ENCODE measurements around the gene CA11. TPM values are rescaled to one million over a fixed set of nuclear protein-coding genes. Genes with fewer than 3 reads are reported as not detected.
"Not testable (repeated sequence)": the region's sequence is repeated elsewhere in the genome, so short reads cannot be mapped to it uniquely, and the experiment has no call there.

The CA11 gene
- total RNA-seq, 2 donors from 2014 or later: 7.9 to 10.9 TPM

GRCh38 chr19:48673436-48674100, 27.6 kb upstream of the CA11 start:
- Mint-ChIP-seq H3K36me3 (no peaks in the 10 kb centered on the region), H3K9me3 (peaks cover 0 to 10% of the 10 kb centered on the region in 2 donors), H3K27ac (no peak overlapping the region)
- ATAC-seq (no peak), DNase-seq (ENCODE audit: low spot score in 2 of 2) (no peak)

- DNase-seq (ENCODE audit: low spot score in 2 of 2): no peak
- Mint-ChIP-seq H3K27ac (no peak within 1 kb of the TSS), H3K36me3 (no peaks in the 10 kb centered on the region), H3K9me3 (peaks cover 0 to 10% of the 10 kb centered on the region in 2 donors)
- ATAC-seq: no peak
Observed at GRCh38 chr19:48672994-48673393, 27.0 kb upstream of the CA11 start, which contains the start of gene NTN5. Gene NTN5 (minus strand): TSS chr19:48673017. CDS start chr19:48670986, 2,031 bp downstream.

GRCh38 chr19:48671446-48671995, 25.5 kb upstream of the CA11 start:
- Mint-ChIP-seq H3K36me3 (no peaks in the 10 kb centered on the region), H3K9me3 (peaks cover 0 to 10% of the 10 kb centered on the region in 2 donors), H3K27ac (no peak overlapping the region)
- no peak for DNase-seq (ENCODE audit: low spot score in 2 of 2)
- no peak for ATAC-seq

GRCh38 chr19:48670699-48671445, 24.9 kb upstream of the CA11 start:
- no peak for ATAC-seq
- Mint-ChIP-seq H3K27ac (no peak overlapping the region), H3K9me3 (peaks cover 0 to 10% of the 10 kb centered on the region in 2 donors), H3K36me3 (no peaks in the 10 kb centered on the region)
- DNase-seq (ENCODE audit: low spot score in 2 of 2): no peak

GRCh38 chr19:48669903-48670668, 24.1 kb upstream of the CA11 start:
- Mint-ChIP-seq H3K36me3 (no peaks in the 10 kb centered on the region), H3K27ac (no peak overlapping the region), H3K9me3 (peaks cover 0 to 10% of the 10 kb centered on the region in 2 donors)
- ATAC-seq (peak in 1 of 2 donors; percentile 34), DNase-seq (ENCODE audit: low spot score in 2 of 2) (no peak)

GRCh38 chr19:48668761-48669160, 22.8 kb upstream of the CA11 start:
- DNase-seq (ENCODE audit: low spot score in 2 of 2) (no peak), ATAC-seq (no peak)
- H3K9me3 Mint-ChIP-seq: peaks cover 0 to 10% of the 10 kb centered on the region in 2 donors
- no peak overlapping the region for H3K27ac Mint-ChIP-seq
- no peaks in the 10 kb centered on the region for H3K36me3 Mint-ChIP-seq

GRCh38 chr19:48668332-48668731, 22.3 kb upstream of the CA11 start:
- no peak overlapping the region for H3K27ac Mint-ChIP-seq
- peaks cover 0 to 10% of the 10 kb centered on the region in 2 donors for H3K9me3 Mint-ChIP-seq
- ATAC-seq: no peak
- H3K36me3 Mint-ChIP-seq: no peaks in the 10 kb centered on the region
- DNase-seq (ENCODE audit: low spot score in 2 of 2): no peak

GRCh38 chr19:48665786-48666185, 19.8 kb upstream of the CA11 start:
- DNase-seq (ENCODE audit: low spot score in 2 of 2) (no peak), ATAC-seq (no peak)
- Mint-ChIP-seq H3K36me3 (no peaks in the 10 kb centered on the region), H3K9me3 (peaks cover 0 to 10% of the 10 kb centered on the region in 2 donors), H3K27ac (no peak overlapping the region)

GRCh38 chr19:48664476-48664875, 18.5 kb upstream of the CA11 start:
- ATAC-seq: no peak
- H3K9me3 Mint-ChIP-seq: peaks cover 0 to 5% of the 10 kb centered on the region in 2 donors
- DNase-seq (ENCODE audit: low spot score in 2 of 2): no peak
- no peaks in the 10 kb centered on the region for H3K36me3 Mint-ChIP-seq
- H3K27ac Mint-ChIP-seq: no peak overlapping the region

- Mint-ChIP-seq H3K9me3 (peaks cover 0 to 1% of the 10 kb centered on the region in 2 donors), H3K27ac (no peak overlapping the region)
- no peak for ATAC-seq
Observed at GRCh38 chr19:48663667-48664066, 17.7 kb upstream of the CA11 start.

GRCh38 chr19:48661711-48662090, 15.7 kb upstream of the CA11 start:
- Mint-ChIP-seq H3K27ac (no peak overlapping the region), H3K9me3 (no peaks in the 10 kb centered on the region), H3K36me3 (no peaks in the 10 kb centered on the region)
- ATAC-seq (no peak), DNase-seq (ENCODE audit: low spot score in 2 of 2) (no peak)

More at GRCh38 chr19:48663667-48664066, 17.7 kb upstream of the CA11 start:
- DNase-seq (ENCODE audit: low spot score in 2 of 2): no peak
- H3K36me3 Mint-ChIP-seq: no peaks in the 10 kb centered on the region

GRCh38 chr19:48660852-48661710, 15.1 kb upstream of the CA11 start:
- DNase-seq (ENCODE audit: low spot score in 2 of 2) (peak; percentile 77 to 80), ATAC-seq (peak; percentile 95 to 96)
- peak overlapping the region; percentile 86 to 88 for H3K27ac Mint-ChIP-seq
- H3K36me3 Mint-ChIP-seq: no peaks in the 10 kb centered on the region
- no peaks in the 10 kb centered on the region for H3K9me3 Mint-ChIP-seq

- ATAC-seq: no peak
- no peak overlapping the region for H3K27ac Mint-ChIP-seq
- no peaks in the 10 kb centered on the region for H3K36me3 Mint-ChIP-seq
- no peaks in the 10 kb centered on the region for H3K9me3 Mint-ChIP-seq
- DNase-seq (ENCODE audit: low spot score in 2 of 2): no peak
Observed at GRCh38 chr19:48659768-48660167, 13.8 kb upstream of the CA11 start.

GRCh38 chr19:48658483-48658882, 12.5 kb upstream of the CA11 start:
- no peak overlapping the region for H3K27ac Mint-ChIP-seq
- DNase-seq (ENCODE audit: low spot score in 2 of 2) (no peak), ATAC-seq (no peak)
- H3K36me3 Mint-ChIP-seq: no peaks in the 10 kb centered on the region
- H3K9me3 Mint-ChIP-seq: no peaks in the 10 kb centered on the region

GRCh38 chr19:48657828-48658227, 11.8 kb upstream of the CA11 start:
- peak overlapping the region in 1 of 2 donors; percentile 48 for H3K27ac Mint-ChIP-seq
- H3K9me3 Mint-ChIP-seq; ATAC-seq; H3K36me3 Mint-ChIP-seq; DNase-seq (ENCODE audit: low spot score in 2 of 2): not testable (repeated sequence)
